GM19193 (cell line): ENCODE results near the gene HPX.
A peak's percentile ranks its signal among the peaks of the same experiment; 100 is the strongest.

ENCODE experiments used
- POLR2A ChIP-seq: IDR thresholded peaks from 4 replicates; pipeline ENCODE4 v1.6.1; 2011; ENCODE audit not compliant: insufficient read depth, insufficient read length; ENCODE audit errors: extremely low read depth

The HPX gene

GRCh38 chr11:6473451-6474412 is 32.9 kb upstream of the HPX start, which contains the start of gene TRIM3:
Gene TRIM3 (minus strand): TSS chr11:6473941. CDS start chr11:6465695, 8,246 bp downstream.
- TF ChIP-seq POLR2A: peak; percentile 50

DNA sequence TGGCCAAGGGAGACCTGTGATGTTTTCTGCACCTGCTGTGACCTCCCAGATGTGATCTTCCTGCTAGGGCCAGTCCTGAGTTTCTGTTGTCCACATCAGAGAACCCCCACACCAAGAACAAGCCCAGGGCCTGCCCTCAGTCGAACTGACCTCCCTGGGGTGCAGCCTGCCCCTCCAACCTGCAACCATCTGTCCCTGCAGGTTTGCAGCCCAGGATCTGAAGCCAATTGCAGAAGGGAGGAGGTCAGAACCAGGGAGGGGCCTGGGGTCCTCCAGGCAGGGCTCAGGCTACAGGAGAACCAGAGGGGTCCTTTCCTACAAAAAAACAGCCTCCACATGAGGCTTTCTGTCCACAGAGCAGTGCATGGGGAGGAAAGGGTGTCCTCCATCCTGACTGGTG is 32.1 kb upstream of the HPX start:
- TF ChIP-seq POLR2A: no peak

DNA sequence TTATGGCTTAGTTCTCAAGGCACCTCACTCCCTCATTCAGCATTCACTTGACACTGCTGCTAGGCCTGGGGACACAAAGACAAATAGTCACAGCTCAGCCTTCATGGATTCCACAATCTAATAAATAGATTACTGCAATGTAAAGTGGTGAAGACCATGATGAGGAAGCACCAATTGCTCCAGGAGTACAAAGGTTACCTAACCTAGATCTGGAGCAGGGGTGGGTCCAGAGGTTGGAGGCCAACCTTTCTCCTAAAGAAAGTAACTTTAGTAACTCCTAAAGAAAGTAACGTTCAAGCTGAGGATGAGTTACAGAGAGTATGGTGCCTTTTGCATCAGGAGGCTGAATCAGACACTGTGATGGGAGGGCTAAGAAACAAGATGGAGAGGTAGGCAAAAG is 28.8 kb upstream of the HPX start:
- TF ChIP-seq POLR2A: no peak

- peak; percentile 46 for TF ChIP-seq POLR2A
These were observed 28.1 kb upstream of the HPX start for GRCh38 chr11:6468712-6469495.

- no peak for TF ChIP-seq POLR2A
These were observed 18.3 kb upstream of the HPX start for GRCh38 chr11:6459099-6459450.

GRCh38 chr11:6458352-6459098 is 17.7 kb upstream of the HPX start:
- TF ChIP-seq POLR2A: no peak

DNA sequence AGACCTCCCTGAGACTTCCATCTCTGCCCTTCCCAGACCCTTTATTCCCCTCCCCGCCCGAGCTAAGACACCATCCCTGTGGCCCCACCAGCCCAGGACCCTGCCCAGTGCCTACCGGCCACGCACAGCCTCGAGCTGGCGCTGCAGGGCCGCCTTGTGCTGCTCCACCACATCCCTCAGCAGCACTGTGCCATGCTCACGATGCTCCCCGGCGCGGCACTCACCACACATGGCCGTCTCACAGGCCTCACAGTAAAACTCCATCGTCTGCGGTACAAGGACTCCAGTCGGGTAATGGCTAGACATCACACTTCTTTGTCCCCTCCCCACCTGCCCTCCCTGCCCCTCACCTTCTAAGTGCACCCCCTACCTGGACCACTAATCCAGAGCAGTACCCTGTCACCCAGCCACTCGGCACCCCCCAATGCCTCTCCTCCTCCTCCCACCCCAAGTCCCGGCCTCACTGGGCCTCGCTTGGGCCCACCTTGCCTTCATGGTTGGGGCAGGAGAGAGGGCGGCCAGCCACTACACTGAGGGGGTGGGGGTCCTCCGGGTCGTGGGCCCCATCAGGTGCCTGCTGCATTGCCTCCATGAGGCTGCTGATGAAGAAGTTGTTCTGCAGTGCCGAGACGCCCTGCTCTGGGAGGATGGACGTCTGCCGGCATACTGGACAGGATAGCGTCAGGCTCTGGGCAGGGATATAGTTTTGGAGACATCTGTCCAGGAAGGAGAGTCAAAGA is 17.0 kb upstream of the HPX start:
- no peak for TF ChIP-seq POLR2A

GRCh38 chr11:6456361-6457073 is 15.7 kb upstream of the HPX start:
- TF ChIP-seq POLR2A: no peak

GRCh38 chr11:6455070-6455469 is 14.3 kb upstream of the HPX start:
- no peak for TF ChIP-seq POLR2A

DNA sequence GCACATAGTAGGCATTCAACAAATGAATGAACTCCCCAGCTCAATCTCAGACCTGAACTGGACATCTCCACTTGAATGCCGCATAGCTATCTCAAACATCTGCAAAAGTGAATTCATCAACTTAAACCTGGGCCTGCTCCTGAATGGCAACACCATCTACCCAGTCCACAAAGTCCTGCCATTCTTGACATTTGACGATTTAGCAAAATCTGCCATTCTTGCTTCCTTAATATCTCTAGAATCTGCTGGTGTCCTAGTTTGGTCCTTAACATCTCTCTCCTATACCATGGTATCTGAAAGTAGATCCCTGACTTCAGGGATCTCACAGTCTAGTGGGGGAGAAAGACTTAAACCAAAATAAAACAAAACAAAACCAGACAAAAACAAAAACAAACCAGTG is 12.4 kb upstream of the HPX start:
- no peak for TF ChIP-seq POLR2A

DNA sequence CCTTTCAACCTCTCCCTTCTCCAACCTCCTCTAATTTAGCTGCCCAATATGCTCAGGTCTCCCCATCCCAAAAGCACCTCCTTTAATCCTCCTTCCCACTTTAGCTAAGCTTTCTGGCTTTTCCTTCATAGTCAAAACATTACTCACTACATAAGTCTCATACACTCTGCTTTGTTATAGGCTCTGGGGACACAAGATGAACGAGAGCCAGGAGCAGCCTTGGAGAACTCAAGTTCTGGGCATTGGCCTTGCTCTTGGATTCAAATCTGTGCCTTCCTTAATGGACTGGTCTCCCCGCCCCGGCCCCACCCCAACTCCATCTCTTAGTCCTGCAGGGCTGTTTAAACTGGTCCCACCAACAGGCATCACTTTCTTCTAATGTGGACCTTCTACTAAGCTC is 11.4 kb upstream of the HPX start:
- TF ChIP-seq POLR2A: no peak

- TF ChIP-seq POLR2A: no peak
These were observed 7.8 kb upstream of the HPX start for GRCh38 chr11:6448574-6448973.

DNA sequence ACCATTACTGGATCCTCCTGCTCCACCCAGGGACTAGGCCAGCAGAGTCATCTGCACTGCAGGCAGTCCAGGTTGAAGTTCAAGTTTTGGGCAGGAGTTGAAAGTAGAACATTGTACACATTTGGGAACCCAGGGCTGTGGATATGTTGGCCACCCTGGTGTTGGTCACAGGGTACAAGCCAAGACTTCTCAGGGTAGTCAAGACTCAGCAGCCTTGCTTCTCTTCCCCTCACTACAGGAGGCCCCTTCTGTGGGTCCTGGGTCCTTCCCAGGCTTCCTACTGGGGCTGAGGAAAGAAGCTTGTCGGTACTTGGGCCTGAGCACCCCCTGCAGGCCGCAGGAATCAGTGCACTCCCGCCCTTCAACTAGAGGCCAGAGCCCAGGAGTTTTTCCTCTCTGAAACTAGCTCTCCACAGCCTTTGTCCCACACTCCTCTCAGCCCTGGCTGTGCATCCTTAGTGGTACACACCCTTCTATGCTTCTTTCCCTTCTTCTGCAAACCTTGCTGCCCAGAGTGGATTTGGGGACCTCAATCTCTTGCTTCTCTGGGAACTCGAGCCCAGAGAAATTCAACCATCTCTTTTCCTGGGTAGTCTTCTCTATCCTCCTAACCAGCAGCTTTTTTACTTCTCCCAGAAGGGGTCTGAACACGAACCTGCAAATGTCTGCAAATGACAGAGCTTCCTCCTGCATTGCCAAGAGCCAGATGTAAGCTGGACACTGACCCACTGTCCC is 2.6 kb upstream of the HPX start:
- no peak for TF ChIP-seq POLR2A
